Spleen (tissue), 10 donors: Measurements from ENCODE around the gene BANF2. TPM values are rescaled to one million over a fixed set of nuclear protein-coding genes. Genes with fewer than 3 reads are reported as not detected.

ENCODE experiments used
- polyA plus RNA-seq, 3 donors: library from polyadenylated mRNA; stranded (reverse); fragments of 200-250 nt; gene quantifications; one replicate each; pipeline ENCODE4 v1.2.1, GENCODE V29; 2013
- total RNA-seq, 7 donors: library from RNA; depleted of rRNA in 3 of 7; stranded (reverse); fragments of >200 nt in 3 of 7; fragmentation: NEBNext Ultra II Directional in 4 of 7; extraction: Animal tissue kit (Norgen Biotek cat#: 25700) in 4 of 7; gene quantifications; one replicate each; pipeline versions ENCODE4 v1.1.0 to v1.2.1, GENCODE V29; 2016 to 2021
- donor health status: healthy with polysubstance abuse.
- donor health status: DM: no; HTN: no; CAD: no; lungs with moderate emphysema.
- donor health status: DM: no; HTN: no; CAD: no.
- donor health status: Bipolar disorder and iron deficiency.
- donor health status: healthy.
- donor health status: DM: no; HTN: no; CAD: no.
- donor health status: DM: yes; HTN: yes; CAD: no.

Gene BANF2
- total and polyA plus RNA-seq, 10 donors = not detected

Other genes starting within 250 kb of the BANF2 start
- gene BFSP1, start 168.6 kb upstream of the BANF2 start, total RNA-seq = under 1 TPM; 0.13 to 0.86 (median 0.44) TPM
- gene BFSP1, start 168.6 kb upstream of the BANF2 start, polyA plus RNA-seq = under 1 TPM; 0.35 to 0.48 (median 0.38) TPM
- 100 to 1,000 TPM in 3 of 7 donors, 10 to 100 TPM in 4; 62.0 to 122 (median 93.6) TPM for gene DSTN, start 129.9 kb upstream of the BANF2 start, total RNA-seq
- 100 to 1,000 TPM in 2 of 3 donors, 10 to 100 TPM in 1; 65.8 to 157 (median 107) TPM for gene DSTN, start 129.9 kb upstream of the BANF2 start, polyA plus RNA-seq
- gene RRBP1, start 17.7 kb upstream of the BANF2 start, total RNA-seq = 100 to 1,000 TPM in 6 of 7 donors, 10 to 100 TPM in 1; 78.8 to 164 (median 122) TPM
- gene RRBP1, start 17.7 kb upstream of the BANF2 start, polyA plus RNA-seq = 10 to 100 TPM; 17.0 to 27.3 (median 21.7) TPM